Measurements from ENCODE around the gene OXNAD1. TPM values are rescaled to one million over a fixed set of nuclear protein-coding genes. Genes with fewer than 3 reads are reported as not detected.
A peak's percentile ranks its signal among the peaks of the same experiment; 100 is the strongest.

The OXNAD1 gene
- total and polyA plus RNA-seq, 4 experiments from 2014 or later, result 61.7 to 84.7 (median 73.2) TPM

- intact Hi-C loops (cut with micrococcal nuclease), result loop anchor here (5.0 kb wide), 1 partner anchor 34 kb away; no protein-coding TSS in a partner anchor
- Histone ChIP-seq H3K9me3 (ENCODE audit: control insufficient read depth in 1 of 2, low read length in 2 of 2) (peaks cover 0 to 5% of the 10 kb centered on the region in 2 donors), H3K27ac (ENCODE audit: low read depth, low read length) (no peak overlapping the region), H3K4me1 (ENCODE audit: insufficient read depth, low read length) (peaks cover 13% of the 10 kb centered on the region), H3K36me3 (ENCODE audit: insufficient read depth, low read length) (peaks cover 33% of the 10 kb centered on the region), H3K27me3 (ENCODE audit: insufficient read depth, low read length) (no peaks in the 10 kb centered on the region), H3K4me3 (ENCODE audit: low read length in 2 of 2) (no peak overlapping the region)
- CTCF ChIA-PET (ENCODE audit: partially characterized antibody), result interaction anchor here (0.9 to 2.0 kb wide), 3 partner anchors 14 to 217 kb away, joined by 3 to 12 read pairs (median 4); no protein-coding TSS in a partner anchor
- POLR2A ChIA-PET (ENCODE audit: partially characterized antibody), result interaction anchor here (0.6 to 1.3 kb wide), 6 partner anchors 10 to 179 kb away, joined by 3 to 4 read pairs (median 3); no protein-coding TSS in a partner anchor
- no peaks in the 10 kb centered on the region for H3K27me3 Mint-ChIP-seq
- peaks cover 21 to 49% (median 28%) of the 10 kb centered on the region in 4 donors for H3K4me1 Mint-ChIP-seq
- peak overlapping the region in 1 of 8 donors; percentile 7 for H3K4me3 Mint-ChIP-seq
- H3K9me3 Mint-ChIP-seq, result peaks cover 0 to 16% (median 10%) of the 10 kb centered on the region in 8 donors
- peaks cover 66 to 82% of the 10 kb centered on the region in 2 donors for H3K36me3 Mint-ChIP-seq
- DNase-seq, result no peak
- peak overlapping the region in 5 of 7 donors; percentile 4 to 90 (median 65) for H3K27ac Mint-ChIP-seq
These were observed 68.0 kb downstream of the OXNAD1 start for GRCh38 chr3:16332904-16333426.

- H3K4me3 Mint-ChIP-seq, result peak overlapping the region in 3 of 8 donors; percentile 10 to 36 (median 17)
- H3K9me3 ChIP-seq (ENCODE audit: control insufficient read depth in 1 of 2, low read length in 2 of 2), result peaks cover 0 to 5% of the 10 kb centered on the region in 2 donors
- POLR2A ChIA-PET (ENCODE audit: partially characterized antibody), result no interaction called here
- H3K27me3 Mint-ChIP-seq, result no peaks in the 10 kb centered on the region
- no peak overlapping the region for H3K27ac ChIP-seq (ENCODE audit: low read depth, low read length)
- peaks cover 32% of the 10 kb centered on the region for H3K4me1 ChIP-seq (ENCODE audit: insufficient read depth, low read length)
- H3K36me3 Mint-ChIP-seq, result peaks cover 51 to 73% of the 10 kb centered on the region in 2 donors
- CTCF ChIA-PET (ENCODE audit: partially characterized antibody), result no interaction called here
- H3K4me1 Mint-ChIP-seq, result peaks cover 39 to 65% (median 47%) of the 10 kb centered on the region in 4 donors
- H3K27me3 ChIP-seq (ENCODE audit: insufficient read depth, low read length), result no peaks in the 10 kb centered on the region
- no peak for DNase-seq
- H3K27ac Mint-ChIP-seq, result peak overlapping the region; percentile 66 to 87 (median 80)
- no peak overlapping the region for H3K4me3 ChIP-seq (ENCODE audit: low read length in 2 of 2)
- H3K36me3 ChIP-seq (ENCODE audit: insufficient read depth, low read length), result peaks cover 15% of the 10 kb centered on the region
- peaks cover 0 to 16% (median 10%) of the 10 kb centered on the region in 8 donors for H3K9me3 Mint-ChIP-seq
- intact Hi-C loops (cut with micrococcal nuclease), result loop anchor here (5.0 kb wide), 1 partner anchor 32 kb away; no protein-coding TSS in a partner anchor
These were observed 69.9 kb downstream of the OXNAD1 start for GRCh38 chr3:16334909-16335308.

GRCh38 chr3:16335333-16335732 lies 70.3 kb downstream of the OXNAD1 start:
- intact Hi-C loops (cut with micrococcal nuclease), result no loop called here
- Histone ChIP-seq H3K4me3 (ENCODE audit: low read length in 2 of 2) (no peak overlapping the region), H3K27ac (ENCODE audit: low read depth, low read length) (no peak overlapping the region), H3K9me3 (ENCODE audit: control insufficient read depth in 1 of 2, low read length in 2 of 2) (peaks cover 0 to 5% of the 10 kb centered on the region in 2 donors), H3K4me1 (ENCODE audit: insufficient read depth, low read length) (peaks cover 36% of the 10 kb centered on the region), H3K36me3 (ENCODE audit: insufficient read depth, low read length) (peaks cover 11% of the 10 kb centered on the region), H3K27me3 (ENCODE audit: insufficient read depth, low read length) (no peaks in the 10 kb centered on the region)
- peaks cover 0 to 16% (median 9%) of the 10 kb centered on the region in 8 donors for H3K9me3 Mint-ChIP-seq
- peaks cover 42 to 69% (median 51%) of the 10 kb centered on the region in 4 donors for H3K4me1 Mint-ChIP-seq
- H3K27ac Mint-ChIP-seq, result peak overlapping the region; percentile 66 to 87 (median 80)
- peaks cover 47 to 73% of the 10 kb centered on the region in 2 donors for H3K36me3 Mint-ChIP-seq
- ChIA-PET POLR2A (ENCODE audit: partially characterized antibody) (no interaction called here), CTCF (ENCODE audit: partially characterized antibody) (no interaction called here)
- H3K27me3 Mint-ChIP-seq, result no peaks in the 10 kb centered on the region
- peak overlapping the region in 1 of 8 donors; percentile 17 for H3K4me3 Mint-ChIP-seq
- no peak for DNase-seq

- H3K27me3 ChIP-seq (ENCODE audit: insufficient read depth, low read length), result no peaks in the 10 kb centered on the region
- no peak overlapping the region for H3K4me3 ChIP-seq (ENCODE audit: low read length in 2 of 2)
- H3K27ac Mint-ChIP-seq, result peak overlapping the region in 6 of 7 donors; percentile 58 to 84 (median 70)
- ChIA-PET POLR2A (ENCODE audit: partially characterized antibody) (interaction anchor here (0.8 to 3.6 kb wide), 4 partner anchors 23 to 71 kb away, joined by 3 to 27 read pairs (median 13); partner anchors contain the start of genes DPH3 and OXNAD1), CTCF (ENCODE audit: partially characterized antibody) (interaction anchor here (1.3 to 3.6 kb wide), 5 partner anchors 8 to 214 kb away, joined by 4 to 27 read pairs (median 4); no protein-coding TSS in a partner anchor)
- H3K27ac ChIP-seq (ENCODE audit: low read depth, low read length), result no peak overlapping the region
- peaks cover 0 to 16% (median 5%) of the 10 kb centered on the region in 8 donors for H3K9me3 Mint-ChIP-seq
- H3K36me3 Mint-ChIP-seq, result peaks cover 45 to 71% of the 10 kb centered on the region in 2 donors
- peaks cover 11% of the 10 kb centered on the region for H3K36me3 ChIP-seq (ENCODE audit: insufficient read depth, low read length)
- peaks cover 0 to 5% of the 10 kb centered on the region in 2 donors for H3K9me3 ChIP-seq (ENCODE audit: control insufficient read depth in 1 of 2, low read length in 2 of 2)
- no peak for DNase-seq
- intact Hi-C loops (cut with micrococcal nuclease), result no loop called here
- peaks cover 46 to 74% (median 53%) of the 10 kb centered on the region in 4 donors for H3K4me1 Mint-ChIP-seq
- H3K4me1 ChIP-seq (ENCODE audit: insufficient read depth, low read length), result peaks cover 36% of the 10 kb centered on the region
- peak overlapping the region in 1 of 8 donors; percentile 25 for H3K4me3 Mint-ChIP-seq
- H3K27me3 Mint-ChIP-seq, result no peaks in the 10 kb centered on the region
These were observed 71.0 kb downstream of the OXNAD1 start for GRCh38 chr3:16335772-16336645.

- intact Hi-C loops (cut with micrococcal nuclease), result no loop called here
- H3K9me3 ChIP-seq (ENCODE audit: control insufficient read depth in 1 of 2, low read length in 2 of 2), result no peaks in the 10 kb centered on the region
- Mint-ChIP-seq H3K36me3 (peaks cover 39 to 66% of the 10 kb centered on the region in 2 donors), H3K27ac (peak overlapping the region in 5 of 7 donors; percentile 47 to 89 (median 71)), H3K9me3 (peaks cover 0 to 8% (median 0%) of the 10 kb centered on the region in 8 donors), H3K4me3 (peak overlapping the region in 1 of 8 donors; percentile 13), H3K27me3 (no peaks in the 10 kb centered on the region), H3K4me1 (peaks cover 43 to 77% (median 53%) of the 10 kb centered on the region in 4 donors)
- no peak overlapping the region for H3K27ac ChIP-seq (ENCODE audit: low read depth, low read length)
- H3K4me3 ChIP-seq (ENCODE audit: low read length in 2 of 2), result no peak overlapping the region
- ChIA-PET CTCF (ENCODE audit: partially characterized antibody) (interaction anchor here (0.7 to 3.6 kb wide), 6 partner anchors 9 to 213 kb away, joined by 3 to 27 read pairs (median 4); no protein-coding TSS in a partner anchor), POLR2A (ENCODE audit: partially characterized antibody) (interaction anchor here (0.8 to 3.6 kb wide), 6 partner anchors 20 to 175 kb away, joined by 3 to 27 read pairs (median 8); partner anchors contain the start of genes DPH3 and OXNAD1)
- no peak for DNase-seq
- peaks cover 6% of the 10 kb centered on the region for H3K36me3 ChIP-seq (ENCODE audit: insufficient read depth, low read length)
- peaks cover 36% of the 10 kb centered on the region for H3K4me1 ChIP-seq (ENCODE audit: insufficient read depth, low read length)
- H3K27me3 ChIP-seq (ENCODE audit: insufficient read depth, low read length), result no peaks in the 10 kb centered on the region
These were observed 71.8 kb downstream of the OXNAD1 start for GRCh38 chr3:16336825-16337224.

GRCh38 chr3:16337856-16338540 lies 73.0 kb downstream of the OXNAD1 start:
- peaks cover 6% of the 10 kb centered on the region for H3K36me3 ChIP-seq (ENCODE audit: insufficient read depth, low read length)
- peaks cover 39% of the 10 kb centered on the region for H3K4me1 ChIP-seq (ENCODE audit: insufficient read depth, low read length)
- H3K9me3 Mint-ChIP-seq, result peaks cover 0 to 2% (median 0%) of the 10 kb centered on the region in 8 donors
- peaks cover 39 to 72% (median 54%) of the 10 kb centered on the region in 4 donors for H3K4me1 Mint-ChIP-seq
- H3K4me3 ChIP-seq (ENCODE audit: low read length in 2 of 2), result no peak overlapping the region
- peak; percentile 47 to 67 (median 60) for DNase-seq
- H3K27me3 Mint-ChIP-seq, result no peaks in the 10 kb centered on the region
- intact Hi-C loops (cut with micrococcal nuclease), result loop anchor here (1.0 to 2.0 kb wide), 2 partner anchors 26 to 175 kb away; partner anchors contain the start of gene RFTN1
- H3K36me3 Mint-ChIP-seq, result peaks cover 30 to 60% of the 10 kb centered on the region in 2 donors
- no peaks in the 10 kb centered on the region for H3K27me3 ChIP-seq (ENCODE audit: insufficient read depth, low read length)
- ChIA-PET POLR2A (ENCODE audit: partially characterized antibody) (interaction anchor here (0.6 to 3.6 kb wide), 16 partner anchors 9 to 175 kb away, joined by 3 to 27 read pairs (median 6); partner anchors contain the start of genes OXNAD1 and RFTN1), CTCF (ENCODE audit: partially characterized antibody) (interaction anchor here (0.8 to 3.6 kb wide), 8 partner anchors 18 to 174 kb away, joined by 3 to 27 read pairs (median 6); partner anchors contain the start of genes DPH3 and OXNAD1)
- H3K27ac Mint-ChIP-seq, result peak overlapping the region; percentile 71 to 94 (median 86)
- peak overlapping the region; percentile 23 for H3K27ac ChIP-seq (ENCODE audit: low read depth, low read length)
- peak overlapping the region; percentile 11 to 72 (median 70) for H3K4me3 Mint-ChIP-seq
- no peaks in the 10 kb centered on the region for H3K9me3 ChIP-seq (ENCODE audit: control insufficient read depth in 1 of 2, low read length in 2 of 2)
